ENCODE measurements around the gene HLTF. TPM values are rescaled to one million over a fixed set of nuclear protein-coding genes. Genes with fewer than 3 reads are reported as not detected.

Gene HLTF
- total RNA-seq, 1 donor from 2014 or later = 19.6 TPM

Other genes starting within 250 kb of the HLTF start
- gene CPA3, start 221.2 kb downstream of the HLTF start, total RNA-seq = not detected in 2 replicates
- 27.4 and 28.0 TPM in 2 replicates for gene GYG1, start 95.0 kb downstream of the HLTF start, total RNA-seq
- gene HPS3, start 43.1 kb upstream of the HLTF start, total RNA-seq = 15.3 and 17.4 TPM in 2 replicates
- not detected in 2 replicates for gene CP, start 135.3 kb upstream of the HLTF start, total RNA-seq
- gene TM4SF18, start 247.1 kb upstream of the HLTF start, total RNA-seq = not detected in 2 replicates